HepG2 (cell line): ENCODE data around the gene DNASE1. TPM values are rescaled to one million over a fixed set of nuclear protein-coding genes. Genes with fewer than 3 reads are reported as not detected.
A peak's percentile ranks its signal among the peaks of the same experiment; 100 is the strongest.

Source experiments
- ARNTL ChIP-seq: sonication (generic); formaldehyde crosslinking; IDR thresholded peaks from 2 replicates; pipeline ENCODE4 v1.4.0; 2020; ENCODE audit warnings: mild to moderate bottlenecking, missing genetic modification reagents
- CREB1 ChIP-seq, 2 experiments: fragments of 450-650 bp in 1 of 2; IDR thresholded peaks; 2 replicates each; pipeline ENCODE4 v1.6.1; 2016 to 2017; ENCODE audit warnings: control low read depth in 1 of 2, mild to moderate bottlenecking in 1 of 2, missing compliant biosample characterization in 1 of 2, missing genetic modification characterization in 1 of 2
- CSRNP1 ChIP-seq: sonication (generic); formaldehyde crosslinking; IDR thresholded peaks from 2 replicates; pipeline ENCODE4 v1.8.1; 2023; ENCODE audit warnings: mild to moderate bottlenecking, missing genetic modification reagents
- FOXK2 ChIP-seq: fragments of 450-650 bp; IDR thresholded peaks from 2 replicates; pipeline ENCODE4 v1.6.1; 2016
- GATAD2A ChIP-seq: IDR thresholded peaks from 2 replicates; pipeline ENCODE4 v1.6.1; 2016
- HINFP ChIP-seq: sonication (generic); formaldehyde crosslinking; IDR thresholded peaks from 2 replicates; pipeline ENCODE4 v1.4.0; 2020; ENCODE audit warnings: low read depth, mild to moderate bottlenecking, missing genetic modification reagents
- HIVEP1 ChIP-seq: sonication (generic); formaldehyde crosslinking; IDR thresholded peaks from 2 replicates; pipeline ENCODE4 v1.4.0; 2020; ENCODE audit warnings: mild to moderate bottlenecking, missing genetic modification reagents
- HNRNPUL1 ChIP-seq: fragments of 200-400 bp; formaldehyde crosslinking; IDR thresholded peaks from 2 replicates; pipeline ENCODE4 v1.6.1; 2017; ENCODE audit warnings: low read depth, mild to moderate bottlenecking, low read length, moderate library complexity
- NCOA1 ChIP-seq: sonication (generic); formaldehyde crosslinking; IDR thresholded peaks from 2 replicates; pipeline ENCODE4 v1.9.0; 2021; ENCODE audit warnings: missing genetic modification reagents
- NFYB ChIP-seq: sonication (generic); formaldehyde crosslinking; IDR thresholded peaks from 2 replicates; pipeline ENCODE4 v1.4.0; 2020; ENCODE audit warnings: missing genetic modification reagents
- NR3C1 ChIP-seq: sonication (generic); formaldehyde crosslinking; IDR thresholded peaks from 2 replicates; pipeline ENCODE4 v1.4.0; 2020; ENCODE audit warnings: missing genetic modification reagents
- RBAK ChIP-seq: sonication (generic); formaldehyde crosslinking; IDR thresholded peaks from 2 replicates; pipeline ENCODE4 v1.5.1; 2020; ENCODE audit warnings: mild to moderate bottlenecking, missing genetic modification reagents
- SIN3A ChIP-seq: IDR thresholded peaks from 2 replicates; pipeline ENCODE4 v1.6.1; 2011; ENCODE audit warnings: low read depth, mild to moderate bottlenecking, control low read depth, low read length, borderline replicate concordance
- SMC3 ChIP-seq: IDR thresholded peaks from 2 replicates; pipeline ENCODE4 v1.6.1; 2011; ENCODE audit warnings: low read length, improper control_type of control experiment
- ZBED4 ChIP-seq: sonication (generic); formaldehyde crosslinking; IDR thresholded peaks from 2 replicates; pipeline ENCODE4 v1.4.0; 2020; ENCODE audit warnings: missing genetic modification reagents, borderline replicate concordance
- ZMYM2 ChIP-seq: sonication (generic); formaldehyde crosslinking; IDR thresholded peaks from 2 replicates; pipeline ENCODE4 v1.8.0; 2022; ENCODE audit warnings: mild to moderate bottlenecking, missing genetic modification reagents
- ZNF20 ChIP-seq: sonication (generic); formaldehyde crosslinking; IDR thresholded peaks from 2 replicates; pipeline ENCODE4 v1.4.0; 2020; ENCODE audit warnings: mild to moderate bottlenecking, moderate library complexity, missing genetic modification reagents
- ZNF30 ChIP-seq: sonication (generic); formaldehyde crosslinking; IDR thresholded peaks from 2 replicates; pipeline ENCODE4 v1.5.0; 2020; ENCODE audit warnings: mild to moderate bottlenecking, missing genetic modification reagents
- ZNF382 ChIP-seq: sonication (generic); formaldehyde crosslinking; IDR thresholded peaks from 2 replicates; pipeline ENCODE4 v1.5.0; 2020; ENCODE audit warnings: missing genetic modification reagents, mild to moderate bottlenecking, borderline replicate concordance
- ZNF550 ChIP-seq: sonication (generic); formaldehyde crosslinking; IDR thresholded peaks from 2 replicates; pipeline ENCODE4 v1.4.0; 2020; ENCODE audit warnings: mild to moderate bottlenecking, missing genetic modification reagents, borderline replicate concordance
- ZNF572 ChIP-seq: sonication (generic); formaldehyde crosslinking; IDR thresholded peaks from 2 replicates; pipeline ENCODE4 v1.5.1; 2020; ENCODE audit warnings: mild to moderate bottlenecking, missing genetic modification reagents
- ZNF816 ChIP-seq: sonication (generic); formaldehyde crosslinking; IDR thresholded peaks from 2 replicates; pipeline ENCODE4 v1.8.0; 2022; ENCODE audit warnings: missing genetic modification reagents, mild to moderate bottlenecking, borderline replicate concordance
- ZNF850 ChIP-seq: sonication (generic); formaldehyde crosslinking; conservative IDR thresholded peaks from 2 replicates; pipeline ENCODE4 v1.9.0; 2021; ENCODE audit warnings: mild to moderate bottlenecking, missing genetic modification reagents
- ZSCAN21 ChIP-seq: sonication (generic); formaldehyde crosslinking; IDR thresholded peaks from 2 replicates; pipeline ENCODE4 v1.8.0; 2022; ENCODE audit warnings: mild to moderate bottlenecking, missing genetic modification reagents, moderate library complexity, borderline replicate concordance
- polyA plus RNA-seq, 8 experiments: library from polyadenylated mRNA; depleted of rRNA in 3 of 8; stranded (reverse) in 7 of 8; unstranded in 1 of 8; fragments of >200 nt; fragmentation: Illumina TruSeq in 4 of 8; extraction: Trizol in 4 of 8; gene quantifications; 2 replicates each; pipeline versions ENCODE4 v1.2.1 to v1.2.3, GENCODE V29; 2011 to 2016; ENCODE audit warnings: low read depth in 4 of 8, missing spikeins in 1 of 8, mixed read lengths in 1 of 8; ENCODE audit not compliant: insufficient read depth in 1 of 8
- total RNA-seq, 5 experiments: library from RNA; depleted of rRNA; stranded (reverse); fragments of >200 nt; fragmentation: Illumina TruSeq; extraction: Trizol; gene quantifications; 2 replicates each; pipeline ENCODE4 v1.2.3, GENCODE V29; 2016; ENCODE audit warnings: low read depth in 1 of 5

The DNASE1 gene
- total and polyA plus RNA-seq, 2 of the 13 experiments (the other 11 are each of a cell fraction or from before 2014, with no cell fraction given): 7.1 to 11.1 TPM

- TF ChIP-seq CREB1 (IDR thresholded peaks at IDR 0.05) (peak; percentile 63), CREB1 (CRISPR knock-in tag; IDR thresholded peaks at IDR 0.05) (peak; percentile 86), NCOA1 (CRISPR knock-in tag) (peak; percentile 92; the same call in 1 of the 2 replicates), ZMYM2 (CRISPR knock-in tag) (peak; percentile 97), ZSCAN21 (CRISPR knock-in tag) (peak; percentile 98), CSRNP1 (CRISPR knock-in tag) (peak; percentile 93; the same call in 1 of the 2 replicates), ZNF550 (CRISPR knock-in tag) (no peak), NFYB (CRISPR knock-in tag) (peak; percentile 33; the same call in 1 of the 2 replicates), ZNF20 (CRISPR knock-in tag) (no peak), ARNTL (CRISPR knock-in tag) (peak; percentile 97), ZNF30 (no peak), ZNF850 (CRISPR knock-in tag) (no peak), SIN3A (peak; percentile 66; the same call in 1 of the 2 replicates), HIVEP1 (CRISPR knock-in tag) (peak; percentile 85; the same call in 1 of the 2 replicates), SMC3 (0 out of 2 replicates have a peak, but pooled peaks have one; percentile 38), RBAK (no peak), HINFP (CRISPR knock-in tag) (peak; percentile 79; the same call in 1 of the 2 replicates), ZNF572 (peak; percentile 94), ZNF382 (no peak), HNRNPUL1 (no peak), NR3C1 (CRISPR knock-in tag) (no peak), ZNF816 (CRISPR knock-in tag) (peak; percentile 95), GATAD2A (CRISPR knock-in tag) (peak; percentile 99), ZBED4 (CRISPR knock-in tag) (peak; percentile 76; the same call in 1 of the 2 replicates), FOXK2 (peak; percentile 86)
Measured at GRCh38 chr16:3695610-3696369, 41.3 kb downstream of the DNASE1 start (continued).
